Stimulated activated CD8-positive, alpha-beta memory T cell treated with anti-CD3 and anti-CD28 coated beads, Interleukin-4, amount 100 ng/mL, for 1 hour (primary cell): ENCODE data around the gene ALKBH6.
"Not testable (repeated sequence)": the region's sequence is repeated elsewhere in the genome, so short reads cannot be mapped to it uniquely, and the experiment has no call there.

ENCODE experiments used
- DNase-seq, 2 donors: peaks; one replicate each; pipeline ENCODE4 v3.0.0-alpha.2; 2020; ENCODE audit warnings: low read depth in 2 of 2, low spot score in 1 of 2

The ALKBH6 gene

DNA sequence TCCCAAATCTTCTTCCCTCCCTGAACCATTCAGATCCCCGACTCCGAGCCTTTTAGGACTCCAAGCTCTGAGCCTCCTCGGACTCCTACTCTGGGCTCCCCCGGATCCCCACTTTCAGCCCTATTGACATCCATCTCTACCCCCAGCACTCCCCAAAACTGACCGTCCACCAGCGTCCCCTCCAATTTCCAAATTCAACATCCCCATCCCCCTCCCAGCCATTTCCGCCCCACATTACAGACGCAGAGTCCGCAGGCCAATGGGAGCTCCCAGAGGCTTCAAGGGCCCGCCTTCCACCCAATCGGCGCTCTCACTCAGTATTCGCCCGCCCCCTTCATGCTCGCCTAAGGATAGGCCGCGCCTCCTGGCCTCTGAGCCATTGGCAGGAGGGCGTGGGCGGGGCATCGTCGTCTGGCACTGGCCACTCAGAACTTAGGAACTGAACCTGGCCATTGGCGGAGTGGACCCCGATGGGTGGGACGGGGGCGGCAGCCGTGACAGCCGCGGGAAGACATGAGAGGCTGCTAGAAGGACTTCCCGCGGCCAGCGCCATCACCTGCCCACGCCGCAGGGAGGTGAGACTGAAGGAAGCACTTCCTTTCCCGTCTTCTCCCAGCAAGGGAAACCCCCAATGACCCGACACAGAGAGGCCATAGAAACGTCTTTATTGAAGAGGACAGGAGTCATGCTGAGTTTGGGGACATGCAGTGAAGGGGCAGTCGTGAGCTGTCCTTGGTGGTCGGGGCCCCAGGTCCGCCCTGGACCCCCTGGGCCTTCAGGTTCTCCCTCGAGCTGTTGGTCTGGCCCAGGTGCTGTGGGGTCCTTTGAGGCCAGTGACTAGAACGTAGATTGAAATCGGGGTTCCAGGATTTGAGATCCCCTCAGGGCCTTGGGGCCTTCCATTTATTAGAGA lies at the start of gene ALKBH6:
TSS of gene ALKBH6 (minus strand) at position 202 of the 913 bp plus-strand sequence. CDS start 816 bp downstream, outside the sequence.
- DNase-seq, result peak; percentile 95 to 98

- no peak for DNase-seq
Observed at GRCh38 chr19:36061367-36061766, 47.4 kb upstream of the ALKBH6 start.

- no peak for DNase-seq
Observed at GRCh38 chr19:36060430-36060829, 46.4 kb upstream of the ALKBH6 start.

- no peak for DNase-seq
Observed at GRCh38 chr19:36059180-36059910, 45.3 kb upstream of the ALKBH6 start.

GRCh38 chr19:36058481-36059179 lies 44.6 kb upstream of the ALKBH6 start:
- no peak for DNase-seq

DNA sequence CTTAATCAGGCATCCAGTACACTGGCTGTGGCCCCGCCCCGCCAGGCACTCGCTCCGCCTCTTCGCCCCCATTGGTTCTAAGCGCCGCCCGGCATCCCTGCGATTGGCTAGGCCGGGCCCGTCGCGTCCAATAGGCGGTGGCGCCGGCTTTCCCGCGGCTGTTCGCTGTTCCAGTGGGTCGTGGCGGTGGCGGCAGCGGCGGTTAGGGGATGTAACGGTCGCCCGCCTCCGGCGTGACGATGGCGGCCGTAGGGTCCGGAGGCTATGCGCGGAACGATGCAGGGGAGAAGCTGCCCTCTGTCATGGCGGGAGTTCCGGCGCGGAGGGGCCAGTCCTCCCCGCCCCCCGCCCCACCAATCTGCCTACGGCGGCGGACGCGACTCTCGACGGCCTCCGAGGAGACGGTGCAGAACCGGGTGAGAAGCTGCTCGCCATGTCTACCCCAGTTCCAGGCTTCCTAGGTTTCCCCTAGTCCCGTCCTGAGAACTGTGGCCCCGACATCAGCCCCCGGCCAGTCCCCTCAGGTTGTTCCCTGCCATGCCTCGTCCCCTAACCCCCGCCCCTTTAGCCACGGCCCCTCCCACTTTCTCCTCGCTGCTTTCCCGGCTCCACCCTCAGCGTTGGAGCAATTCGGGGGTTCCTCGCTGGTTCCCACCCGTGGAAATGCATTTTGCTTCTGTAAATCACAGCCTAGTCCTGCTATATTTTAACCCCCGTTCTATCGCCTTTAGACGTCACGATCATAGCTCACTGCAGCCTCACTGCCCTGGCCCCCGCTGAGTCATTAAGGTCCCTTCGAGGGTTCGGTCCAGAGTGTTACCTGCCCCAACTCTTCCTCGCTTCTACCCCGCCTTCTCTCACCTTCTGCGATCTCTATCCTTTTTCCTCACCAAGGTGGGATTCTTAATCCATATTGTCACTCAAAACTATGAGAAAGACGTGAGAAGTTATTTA lies 41.0 kb upstream of the ALKBH6 start, which contains the start of gene WDR62:
TSS of gene WDR62 (plus strand) at position 165 of the 954 bp plus-strand sequence. CDS start at position 240, 75 bp downstream.
- peak; percentile 87 to 90 for DNase-seq

DNA sequence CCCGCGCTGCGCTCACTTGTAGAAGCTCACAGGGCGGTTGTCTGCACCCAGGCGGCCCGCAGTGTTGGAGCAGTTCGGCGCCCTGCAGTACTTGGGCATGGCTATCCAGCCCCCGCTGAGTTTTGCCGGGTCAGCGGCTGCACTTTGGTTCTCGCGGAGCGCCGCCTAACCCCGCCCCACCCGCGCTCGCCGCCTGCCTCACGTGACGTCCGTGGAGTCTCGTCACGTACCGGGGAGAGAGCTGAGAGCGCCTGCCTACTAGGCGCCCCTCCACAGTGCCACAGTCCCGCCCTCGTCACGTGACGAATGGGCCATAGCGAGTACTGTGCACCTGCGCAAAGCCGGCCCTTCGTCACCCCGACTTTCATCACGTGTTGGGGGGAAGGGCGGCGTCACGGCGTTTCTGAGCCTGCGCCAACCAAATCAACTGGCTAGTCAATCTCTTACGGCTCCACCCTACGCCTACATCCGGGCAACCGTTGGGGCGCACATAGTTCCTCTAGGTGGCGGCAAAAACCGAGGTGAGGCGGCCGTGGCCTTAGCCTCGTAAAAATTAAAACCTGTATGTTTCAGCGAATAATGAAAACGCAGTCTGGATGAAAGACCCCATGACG lies 40.2 kb upstream of the ALKBH6 start, which contains the start of gene THAP8:
TSS of gene THAP8 (minus strand) at position 167 of the 614 bp plus-strand sequence. CDS start at position 99, 68 bp downstream.
- peak; percentile 99 for DNase-seq

- no peak for DNase-seq
Observed at GRCh38 chr19:36051637-36052036, 37.6 kb upstream of the ALKBH6 start.

DNA sequence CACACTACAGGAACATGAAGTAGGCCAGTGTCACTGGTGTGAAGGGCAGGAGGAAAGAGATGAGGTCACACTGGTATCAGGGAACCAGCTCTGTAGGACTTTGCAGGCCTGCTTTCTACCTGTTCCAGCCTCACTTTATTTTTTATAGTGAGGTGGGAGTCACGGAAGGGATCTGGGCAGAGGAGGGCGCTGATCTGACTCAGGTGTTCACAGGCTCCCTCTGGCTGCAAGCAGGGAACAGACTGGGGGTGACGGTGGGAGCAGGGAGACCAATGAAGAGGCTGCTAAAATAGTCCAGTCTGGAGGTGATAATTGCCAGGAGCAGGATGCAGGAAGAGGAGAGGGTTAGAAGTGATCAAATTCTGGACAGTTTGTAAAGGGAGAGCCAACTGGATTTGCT lies 37.2 kb upstream of the ALKBH6 start:
- no peak for DNase-seq

- DNase-seq, result no peak
Observed at GRCh38 chr19:36049080-36049698, 35.2 kb upstream of the ALKBH6 start.

DNA sequence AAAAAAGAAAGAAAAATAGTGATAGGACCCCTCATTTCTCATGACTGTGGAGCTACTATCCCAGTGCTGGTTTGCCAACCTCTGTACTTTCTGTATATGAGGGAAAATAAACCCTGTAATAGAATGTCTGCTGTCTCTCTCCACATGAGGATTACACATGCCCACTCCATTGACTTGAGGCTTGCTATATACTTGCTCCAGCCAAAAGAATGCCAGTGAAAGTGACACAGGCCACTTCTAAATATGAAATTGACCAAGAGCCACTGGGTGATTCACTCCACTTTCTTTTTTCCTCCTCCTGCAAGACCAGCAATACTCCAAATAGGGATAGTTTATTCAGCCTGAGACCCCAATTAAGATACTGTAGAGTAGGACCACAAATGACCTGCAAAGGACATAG lies 33.8 kb upstream of the ALKBH6 start:
- no peak for DNase-seq

- no peak for DNase-seq
Observed at GRCh38 chr19:36046443-36047050, 32.5 kb upstream of the ALKBH6 start.

DNA sequence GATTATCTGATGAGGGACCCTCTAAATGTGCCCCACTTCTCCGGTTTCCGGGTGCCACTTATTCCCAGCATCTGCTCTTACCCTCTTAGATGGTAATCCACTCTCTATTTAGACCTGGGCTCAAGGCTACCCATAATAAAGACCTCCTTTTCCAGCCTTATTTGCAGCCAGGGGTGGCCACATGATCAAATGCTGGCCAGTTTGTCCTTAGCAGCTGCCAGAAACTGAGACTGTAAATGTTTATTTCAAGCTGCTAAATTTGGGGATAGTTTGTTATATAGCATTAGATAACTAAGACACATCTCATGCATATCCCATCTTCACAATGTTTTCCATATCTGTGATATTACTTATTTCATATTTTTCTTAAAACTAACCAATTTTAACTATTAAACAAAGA lies 29.9 kb upstream of the ALKBH6 start:
- no peak for DNase-seq

- no peak for DNase-seq
Observed at GRCh38 chr19:36041831-36042230, 27.8 kb upstream of the ALKBH6 start.

DNA sequence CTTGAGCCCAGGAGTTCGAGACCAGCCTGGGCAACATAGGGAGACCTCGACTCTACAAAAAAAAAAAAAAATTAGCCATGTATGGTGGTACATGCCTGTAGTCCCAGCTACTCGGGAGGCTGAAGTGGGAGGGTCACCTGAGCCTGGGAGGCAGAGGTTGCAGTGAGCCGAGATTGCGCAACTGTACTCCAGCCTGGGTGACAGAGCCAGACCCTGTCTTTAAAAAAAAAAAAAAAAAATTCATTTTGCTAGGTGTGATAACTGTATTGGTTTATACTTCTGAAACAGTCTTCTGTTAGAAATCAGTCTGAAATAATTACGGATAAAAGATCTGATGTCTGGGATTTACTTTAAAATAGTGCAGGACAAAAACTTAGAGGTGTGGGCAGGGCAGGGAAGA lies 27.1 kb upstream of the ALKBH6 start:
- not testable (repeated sequence) for DNase-seq

GRCh38 chr19:36040495-36040894 lies 26.5 kb upstream of the ALKBH6 start:
- DNase-seq, result no peak

- DNase-seq, result peak in 1 of 2 donors; percentile 27
Observed at GRCh38 chr19:36032251-36033104, 18.5 kb upstream of the ALKBH6 start, which contains the start of gene CLIP3. TSS of gene CLIP3 (minus strand) at chr19:36032873. CDS start at chr19:36032357, 516 bp downstream.

GRCh38 chr19:36031308-36031707 lies 17.3 kb upstream of the ALKBH6 start:
- no peak for DNase-seq
